Stimulated activated CD4-positive, alpha-beta T cell treated with anti-CD3 and anti-CD28 coated beads, TNF-alpha, amount 100 ng/mL, for 24 hours (primary cell): ENCODE data around the gene ELL2.

Experiments used
- DNase-seq, 3 experiments: peaks; one replicate each; pipeline ENCODE4 v3.0.0-alpha.2; 2020; ENCODE audit warnings: low read depth in 3 of 3

Gene ELL2

GRCh38 chr5:95880081-95880926, 81.3 kb downstream of the ELL2 start:
- DNase-seq = no peak

DNA sequence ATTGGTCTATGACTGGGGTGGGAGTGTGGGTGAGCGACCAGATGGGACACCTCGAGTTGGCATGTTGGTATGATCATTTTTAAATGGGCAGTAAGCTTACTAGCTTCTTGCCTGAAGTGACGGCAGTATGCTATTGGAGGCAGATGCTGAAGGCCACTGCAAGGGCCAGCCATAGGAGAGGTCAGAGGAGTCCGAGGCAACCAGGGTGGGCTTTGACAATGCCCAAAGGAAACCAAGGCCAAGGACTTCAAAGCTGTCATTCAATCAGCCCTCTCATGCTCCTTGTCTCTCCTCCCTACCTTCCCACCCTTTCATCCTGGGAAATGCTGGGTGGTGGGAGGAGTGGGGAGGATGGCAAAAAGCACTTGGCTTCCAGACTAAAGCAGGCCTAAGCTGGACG, 82.0 kb downstream of the ELL2 start:
- no peak for DNase-seq

- DNase-seq = no peak
Observed at GRCh38 chr5:95878417-95879323, 83.0 kb downstream of the ELL2 start.

DNA sequence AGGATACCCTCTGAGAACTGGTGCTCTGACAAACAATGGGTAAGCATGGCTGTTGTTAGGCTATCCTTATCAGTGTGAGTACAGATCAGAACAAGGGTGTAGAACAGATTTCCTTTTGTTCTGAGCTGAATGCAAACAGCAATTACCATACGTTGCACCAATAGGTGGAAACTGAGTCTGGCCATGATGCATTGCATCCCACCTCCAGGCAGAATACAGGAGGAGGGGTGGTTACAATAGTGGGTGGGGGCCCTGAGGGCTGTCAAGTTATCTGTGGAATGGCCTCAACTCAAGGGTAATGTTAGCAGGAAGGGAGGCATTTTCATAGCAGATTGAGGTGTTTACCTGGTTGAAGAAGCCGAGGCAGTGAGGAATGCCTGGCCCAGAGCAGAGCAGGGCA, 84.9 kb downstream of the ELL2 start:
- no peak for DNase-seq

- DNase-seq = no peak
Observed at GRCh38 chr5:95874246-95874645, 87.4 kb downstream of the ELL2 start.

DNA sequence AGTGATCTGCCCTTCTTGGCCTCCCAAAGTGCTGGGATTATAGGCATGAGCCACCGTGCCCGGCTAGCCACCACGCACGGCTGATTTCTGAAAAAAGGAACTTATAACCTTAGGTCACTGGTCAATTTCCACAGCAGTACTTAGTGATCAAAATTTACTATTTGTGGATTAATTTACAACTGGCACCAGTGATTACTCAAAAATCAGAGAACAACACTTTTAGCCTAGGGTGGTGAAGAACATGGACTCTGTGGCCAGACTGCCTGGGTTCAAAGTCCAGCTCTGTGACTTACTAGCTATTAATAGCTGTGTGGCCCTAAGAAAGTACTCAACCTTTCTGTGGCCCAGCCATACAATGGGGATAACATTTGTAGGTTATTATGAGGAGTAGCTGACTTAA, 88.3 kb downstream of the ELL2 start:
- no peak for DNase-seq

- no peak for DNase-seq
Observed at GRCh38 chr5:95872346-95873268, 89.0 kb downstream of the ELL2 start.

DNA sequence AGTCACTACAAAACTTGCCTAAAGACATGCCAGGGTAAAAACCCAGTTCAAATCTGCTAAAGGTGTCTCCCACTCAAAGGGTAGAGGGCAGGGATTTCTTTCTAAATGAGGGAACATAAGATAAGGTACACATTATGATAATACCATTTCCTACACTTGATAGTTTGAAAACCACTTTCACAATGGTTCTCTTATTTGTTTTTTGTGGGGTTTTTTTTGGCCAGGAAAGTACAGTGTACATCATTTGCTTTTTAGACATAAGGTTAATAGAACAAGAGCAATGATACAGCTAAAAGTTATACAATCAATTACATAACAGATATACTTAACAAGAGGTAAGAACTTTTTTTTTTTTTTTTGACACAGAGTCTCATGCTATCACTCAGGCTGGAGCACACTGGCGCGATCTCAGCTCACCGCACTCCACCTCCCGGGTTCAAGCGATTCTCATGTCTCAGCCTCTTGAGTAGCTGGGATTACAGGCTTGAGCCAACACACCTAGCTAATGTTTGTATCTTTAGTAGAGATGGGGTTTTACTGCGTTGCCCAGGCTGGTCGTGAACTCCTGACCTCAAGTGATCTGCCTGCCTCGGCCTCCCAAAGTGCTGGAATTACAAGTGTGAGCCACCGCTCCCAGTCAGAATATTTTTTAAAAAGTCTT, 90.4 kb downstream of the ELL2 start:
- no peak for DNase-seq

DNA sequence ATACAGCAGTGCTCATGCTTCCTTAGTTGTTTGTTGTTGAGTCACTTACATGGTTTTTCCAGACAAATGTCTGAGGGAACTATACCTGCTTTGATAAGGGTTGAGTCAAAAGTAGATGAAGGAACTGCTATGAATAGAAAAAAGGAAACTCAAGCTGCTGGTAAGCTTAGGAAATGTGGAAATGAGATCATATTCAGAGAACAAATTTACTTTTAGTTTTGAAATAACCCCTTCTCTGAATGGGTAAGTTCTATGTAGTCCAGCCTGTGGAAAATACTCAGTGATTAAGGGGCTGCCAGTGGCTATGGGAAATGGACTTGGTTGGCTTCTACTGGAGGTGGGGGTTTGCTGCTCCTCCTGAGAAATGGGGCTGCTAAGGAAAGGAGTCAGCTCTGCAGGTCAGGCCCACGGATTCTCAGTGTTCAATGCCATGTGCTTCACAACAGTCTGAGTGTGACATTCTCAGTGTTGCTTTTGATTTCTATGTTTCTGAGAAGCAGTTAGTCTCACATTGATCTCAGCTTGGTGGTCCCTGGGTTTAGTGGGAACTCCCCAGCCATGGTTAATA, 91.5 kb downstream of the ELL2 start:
- peak; percentile 35 to 50 (median 38) for DNase-seq

DNA sequence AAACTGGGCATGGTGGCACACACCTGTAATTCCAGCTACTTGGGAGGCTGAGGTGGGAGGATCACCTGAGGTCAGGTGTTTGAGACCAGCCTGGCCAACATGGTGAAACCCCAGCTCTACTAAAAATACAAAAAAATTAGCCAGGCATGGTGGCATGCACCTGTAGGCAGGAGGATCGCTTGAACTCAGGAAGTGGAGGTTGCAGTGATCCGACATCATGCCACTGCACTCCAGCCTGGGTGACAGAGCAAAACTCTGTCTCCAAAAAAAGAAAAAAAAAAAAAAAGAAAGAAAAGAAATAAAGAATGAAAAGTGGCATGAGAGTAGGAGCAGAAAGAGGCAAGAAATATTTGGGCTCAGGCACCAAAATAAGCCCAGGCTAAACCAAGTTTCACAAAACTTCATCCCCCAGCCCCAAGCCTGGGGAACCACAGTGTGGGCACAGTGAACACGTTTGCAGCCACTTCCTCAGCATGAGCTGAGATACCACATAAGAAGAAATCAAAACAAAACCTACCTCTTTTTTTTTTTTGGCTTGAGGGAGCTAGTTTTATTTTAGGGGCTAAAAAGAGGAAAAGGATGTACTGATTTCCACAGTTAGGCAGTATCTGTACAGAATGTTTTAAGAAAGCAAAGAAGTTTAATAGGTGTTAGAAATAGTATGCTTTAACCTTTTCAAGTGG, 92.3 kb downstream of the ELL2 start:
- peak in 2 of 3 experiments; percentile 20 to 61 for DNase-seq

DNA sequence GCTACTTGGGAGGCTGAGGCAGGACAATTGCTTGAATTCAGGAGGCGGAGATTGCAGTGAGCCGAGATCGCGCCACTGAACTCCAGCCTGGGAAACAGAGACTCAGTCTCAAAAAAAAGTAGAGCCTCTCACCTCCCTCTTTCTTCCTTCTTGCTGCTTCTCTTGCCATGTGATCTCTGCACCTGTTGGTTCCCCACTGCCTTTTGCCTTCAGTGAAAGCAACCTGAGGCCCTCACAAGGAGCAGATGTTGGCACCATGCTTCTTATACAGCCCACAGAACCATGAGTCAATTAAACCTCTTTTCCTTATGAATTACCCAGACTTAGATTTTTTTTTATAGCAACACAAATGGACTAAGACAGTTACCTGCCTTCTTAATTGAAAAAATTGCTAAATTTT, 93.5 kb downstream of the ELL2 start:
- no peak for DNase-seq

DNA sequence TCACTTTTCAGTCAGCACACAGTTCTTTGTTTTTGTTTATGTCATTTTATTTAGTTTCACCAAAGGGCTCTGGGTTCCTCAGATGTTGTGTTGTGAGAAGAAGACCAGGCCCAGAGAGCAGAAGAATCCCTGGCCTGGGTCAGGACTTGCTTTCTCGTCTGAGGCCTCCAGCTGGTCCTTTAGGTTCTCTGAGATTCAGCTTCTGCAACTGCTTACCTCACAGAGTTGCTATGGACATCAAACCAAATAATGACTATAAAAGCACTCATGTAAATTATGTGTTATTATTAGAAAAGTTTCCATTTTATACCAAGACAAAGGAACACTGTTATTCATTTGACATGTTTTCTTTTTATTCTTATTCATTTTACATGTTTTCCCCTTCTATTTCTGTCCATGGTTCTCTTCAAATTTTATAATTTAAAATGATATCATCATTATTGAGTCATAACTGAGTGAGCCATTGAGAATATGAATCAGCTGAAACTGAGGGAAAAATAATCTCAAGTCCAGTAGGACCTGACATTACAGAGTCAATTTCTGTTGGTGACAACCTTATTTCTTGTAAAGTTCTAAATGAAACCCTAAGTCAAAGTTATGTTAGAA, 95.1 kb downstream of the ELL2 start:
- no peak for DNase-seq

GRCh38 chr5:95864944-95865504, 96.6 kb downstream of the ELL2 start:
- no peak for DNase-seq

- no peak for DNase-seq
Observed at GRCh38 chr5:95864456-95864855, 97.2 kb downstream of the ELL2 start.

DNA sequence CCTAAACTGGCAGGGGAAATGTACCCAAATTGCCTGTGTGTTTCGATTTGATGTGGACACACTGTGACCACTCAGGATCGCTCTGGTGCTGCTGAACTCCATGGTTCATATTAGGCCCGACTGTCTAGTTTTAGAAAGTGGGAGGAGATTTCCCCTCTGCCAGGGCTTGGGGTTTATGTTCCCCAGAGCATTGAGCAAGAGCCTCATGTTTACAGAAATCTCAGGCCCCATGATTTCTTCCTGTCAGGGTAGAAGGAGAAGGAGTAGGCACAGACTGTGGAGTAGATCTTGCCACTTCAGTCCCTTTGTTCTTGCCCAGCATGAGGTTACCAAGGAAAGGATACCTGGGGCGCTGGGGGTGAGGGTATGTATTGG, 98.3 kb downstream of the ELL2 start:
- no peak for DNase-seq

DNA sequence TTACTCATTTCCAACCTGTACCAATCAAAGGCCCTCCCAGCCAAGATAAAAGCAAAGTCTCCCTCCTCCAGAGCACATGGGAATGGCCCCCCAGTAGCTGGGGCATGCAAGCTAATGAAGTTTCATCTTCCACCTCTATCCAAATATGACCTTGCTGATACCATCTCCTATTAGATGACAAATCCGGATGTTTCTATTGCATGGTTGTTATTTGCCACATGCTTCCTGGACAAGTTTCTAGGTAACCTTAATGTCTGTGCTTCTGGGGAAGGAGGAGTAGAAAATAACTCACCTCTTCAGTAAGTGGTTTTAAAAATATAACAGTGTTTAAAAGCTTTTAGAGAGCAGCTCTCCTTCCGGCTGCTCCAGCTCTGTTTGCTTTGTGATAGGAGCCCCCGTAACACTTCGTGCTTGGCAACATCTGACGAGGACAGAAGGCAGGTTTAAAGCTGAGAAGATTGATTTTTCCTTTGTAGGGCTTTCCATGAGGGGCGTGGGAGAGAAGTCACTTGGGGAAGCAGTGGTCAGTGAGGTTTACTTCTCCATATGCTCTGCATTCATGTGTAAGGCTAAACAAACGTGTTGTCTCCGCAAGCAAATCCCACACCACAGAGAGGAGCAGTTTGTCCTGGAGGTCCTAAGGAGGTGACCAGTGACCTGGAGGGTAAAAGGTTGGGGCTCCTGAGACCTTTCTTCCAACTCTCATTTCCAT, 98.8 kb downstream of the ELL2 start:
- no peak for DNase-seq

DNA sequence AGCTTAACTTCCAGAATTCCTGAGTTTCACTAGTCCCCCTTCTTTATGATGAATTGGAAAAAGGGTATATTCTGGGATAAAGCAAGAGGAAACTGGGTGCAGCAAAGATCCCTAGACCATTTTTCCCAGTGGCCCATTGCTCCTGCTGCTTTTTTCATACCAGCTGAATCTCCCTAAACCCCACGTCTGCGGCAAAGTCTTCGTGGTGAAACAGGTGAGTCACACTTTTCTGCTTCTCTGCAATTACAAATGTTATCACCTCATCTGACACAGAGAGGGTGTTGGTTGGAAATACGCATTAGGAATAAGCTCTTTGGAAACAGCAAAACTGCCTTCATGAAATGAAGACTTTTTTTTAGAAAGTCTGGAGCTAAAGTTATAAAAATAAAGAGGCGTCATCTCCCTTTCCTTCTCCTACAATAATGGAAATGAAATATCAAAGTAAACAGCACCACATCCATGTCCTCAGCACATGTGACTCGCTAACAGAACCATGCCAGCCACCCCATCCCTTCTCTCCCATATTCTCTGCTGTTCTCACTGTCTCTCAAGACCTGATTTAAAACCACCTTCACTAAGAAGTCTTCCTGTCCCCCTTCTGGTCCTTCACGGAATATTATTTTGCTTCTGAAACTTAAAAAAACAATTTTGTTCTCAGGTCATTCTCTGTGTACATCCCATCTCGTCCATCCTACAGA, 99.6 kb downstream of the ELL2 start:
- DNase-seq = peak in 1 of 3 experiments; percentile 33

DNA sequence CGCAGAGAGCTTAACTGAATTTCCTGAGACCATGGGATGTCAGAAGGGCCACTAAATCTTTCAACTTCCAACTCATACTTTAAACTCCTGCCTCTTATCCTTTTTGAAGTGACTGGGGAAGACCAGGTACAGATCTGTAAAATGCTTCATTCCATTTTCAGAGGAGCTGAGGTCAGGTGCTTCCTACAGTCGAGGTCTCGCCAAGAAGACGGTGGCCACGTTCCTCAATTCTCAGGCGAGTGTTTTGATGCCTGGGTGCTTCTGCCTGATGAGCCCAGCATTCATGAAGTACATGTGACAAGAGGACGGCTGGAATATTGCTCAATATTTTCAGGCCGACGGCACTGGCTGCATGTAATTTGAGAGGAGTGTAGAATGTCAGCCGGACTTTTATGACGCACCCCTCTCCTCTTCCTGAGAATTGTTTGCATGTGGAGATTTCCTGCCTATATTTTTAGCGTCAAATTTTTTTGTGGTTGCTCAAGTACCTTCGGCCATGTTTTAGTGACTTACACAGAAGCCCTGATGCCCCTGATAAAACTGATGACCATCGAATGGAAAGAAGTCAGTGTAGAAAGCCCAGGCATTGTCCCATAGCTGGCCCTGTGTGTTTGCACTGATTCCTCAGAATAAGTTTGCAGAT, 100.3 kb downstream of the ELL2 start:
- DNase-seq = no peak
